GM18502 (cell line): ENCODE results near the gene LDLRAD4.

Experiments used
- ATAC-seq: cut with Tn5 transposase; IDR thresholded peaks from one replicate; pipeline ENCODE4 v1.9.1; 2021; ENCODE audit warnings: mild to moderate bottlenecking; ENCODE audit not compliant: unreplicated experiment, poor library complexity

The LDLRAD4 gene

DNA sequence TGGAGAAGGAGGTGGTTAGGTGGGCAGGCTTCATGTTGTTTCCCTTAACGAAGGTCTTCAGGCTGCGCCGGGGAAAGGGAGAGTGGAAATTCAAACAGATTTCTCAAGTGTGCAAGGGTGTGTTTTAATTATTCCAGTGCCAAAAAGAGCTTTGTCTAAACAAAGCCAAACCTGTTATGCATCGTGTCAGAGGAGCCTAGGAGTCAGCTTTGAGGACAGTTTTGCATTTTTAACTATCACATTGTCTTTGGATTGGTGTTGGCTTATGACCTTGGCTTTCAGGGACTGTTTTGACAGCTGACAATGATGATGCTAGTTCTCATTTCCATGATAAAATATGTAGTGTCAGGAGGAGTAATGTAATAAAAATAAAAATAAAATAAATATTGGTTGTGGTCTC lies 144.8 kb downstream of the LDLRAD4 start:
- no peak for ATAC-seq

DNA sequence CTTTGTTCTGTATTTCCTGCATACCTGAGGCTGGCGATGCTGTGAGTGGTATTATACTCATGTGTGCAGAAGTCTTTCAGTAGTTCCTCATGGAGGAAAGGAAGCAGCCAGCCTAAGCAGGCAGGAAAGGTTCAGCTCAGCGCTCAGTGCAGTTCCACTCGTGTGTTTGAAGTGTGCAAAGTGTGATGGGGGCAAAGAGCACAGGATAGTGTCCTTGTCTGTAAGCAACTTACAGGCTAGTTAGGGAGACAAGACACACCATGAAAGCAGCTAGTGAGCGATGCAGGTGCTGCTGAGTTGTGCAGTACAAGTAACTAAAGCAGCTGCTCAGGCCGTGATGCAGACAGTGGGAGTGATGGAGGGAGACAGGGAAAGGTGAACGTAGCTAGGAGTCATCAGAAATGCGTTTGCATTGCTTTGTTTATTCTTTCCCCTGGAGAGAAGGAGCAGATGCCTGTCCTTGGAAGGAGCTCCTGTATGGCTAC lies 146.2 kb downstream of the LDLRAD4 start:
- no peak for ATAC-seq

DNA sequence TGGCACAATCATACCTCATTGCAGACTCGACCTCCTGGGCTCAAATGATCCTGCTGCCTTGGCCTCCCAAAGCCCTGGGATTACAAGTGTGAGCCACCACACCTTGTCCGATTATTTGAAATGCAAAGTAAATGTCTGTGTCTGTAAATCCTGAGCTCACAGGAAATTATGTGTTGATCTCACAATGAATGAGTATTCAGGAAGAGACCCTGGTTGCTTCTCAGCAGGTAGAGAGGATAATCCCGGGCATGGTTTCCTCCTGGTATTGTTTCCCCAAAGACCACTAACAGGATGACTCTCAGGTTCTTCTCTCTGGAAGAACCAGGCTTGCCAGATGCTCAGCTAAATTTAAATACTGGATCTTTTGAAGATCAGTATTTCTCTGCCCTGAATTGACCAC lies 147.6 kb downstream of the LDLRAD4 start:
- ATAC-seq, result no peak

DNA sequence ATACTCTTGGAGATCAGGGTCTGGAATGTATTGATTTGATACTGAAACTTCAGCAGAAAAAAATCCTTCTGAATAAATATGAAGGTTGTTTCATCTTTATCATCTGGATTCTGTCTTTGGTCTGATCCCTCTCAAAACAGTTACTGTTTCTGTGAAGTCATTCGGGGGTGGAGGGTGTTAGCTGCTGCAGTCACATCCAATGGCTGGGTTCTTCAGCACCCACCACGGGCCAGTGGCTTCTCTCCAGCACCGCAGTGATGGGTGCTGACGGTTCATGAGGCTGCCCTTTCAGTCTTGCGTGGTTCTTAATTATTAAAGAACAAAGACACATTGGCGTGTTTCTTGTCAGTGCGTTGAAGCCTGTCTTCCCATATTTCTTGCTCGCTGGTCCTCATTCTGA lies 148.0 kb downstream of the LDLRAD4 start:
- ATAC-seq, result no peak

DNA sequence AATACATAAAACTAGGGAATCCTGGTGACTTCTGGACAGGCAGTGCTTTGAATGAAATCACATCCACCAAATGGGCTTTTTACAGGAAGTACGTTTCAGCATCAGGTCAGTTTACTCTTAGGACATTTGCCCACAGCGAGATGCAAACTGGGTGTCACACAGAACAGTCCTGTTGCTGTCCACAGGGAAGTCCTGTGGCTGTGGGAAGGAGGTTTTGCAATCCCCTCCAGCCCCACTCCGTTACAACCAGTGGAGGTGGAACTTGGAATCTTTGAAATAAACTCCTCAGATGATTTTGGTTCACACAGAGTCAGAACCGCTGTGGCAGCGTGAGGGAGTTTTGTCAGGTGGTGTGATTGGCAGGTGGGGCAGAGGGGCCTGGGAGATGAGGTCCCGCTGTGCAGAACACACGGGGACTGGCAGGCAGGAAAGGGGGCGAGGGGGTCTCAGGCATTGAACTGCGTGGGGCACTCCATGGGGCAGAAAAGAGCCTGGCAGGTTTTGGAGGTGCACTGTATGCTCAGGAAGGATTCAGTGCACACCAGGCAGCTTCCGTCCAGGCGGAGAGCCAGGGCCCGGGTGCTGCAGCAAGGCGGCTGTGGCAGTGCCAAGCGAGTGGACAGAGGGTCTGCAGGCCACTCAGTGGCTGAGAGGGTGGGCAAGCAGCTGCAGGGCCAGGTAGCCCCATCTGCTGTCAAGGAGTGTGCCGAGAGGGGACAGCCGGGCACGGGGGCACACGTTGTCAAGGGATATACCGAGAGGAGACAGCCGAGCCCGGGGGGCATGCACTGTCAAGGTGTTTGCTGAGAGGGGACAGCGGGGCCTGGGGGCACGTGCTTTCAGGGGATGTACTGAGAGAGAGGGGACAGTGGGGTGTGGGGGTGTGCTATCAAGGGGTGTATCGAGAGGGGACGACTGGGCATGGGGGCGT lies 148.7 kb downstream of the LDLRAD4 start:
- ATAC-seq, result no peak

DNA sequence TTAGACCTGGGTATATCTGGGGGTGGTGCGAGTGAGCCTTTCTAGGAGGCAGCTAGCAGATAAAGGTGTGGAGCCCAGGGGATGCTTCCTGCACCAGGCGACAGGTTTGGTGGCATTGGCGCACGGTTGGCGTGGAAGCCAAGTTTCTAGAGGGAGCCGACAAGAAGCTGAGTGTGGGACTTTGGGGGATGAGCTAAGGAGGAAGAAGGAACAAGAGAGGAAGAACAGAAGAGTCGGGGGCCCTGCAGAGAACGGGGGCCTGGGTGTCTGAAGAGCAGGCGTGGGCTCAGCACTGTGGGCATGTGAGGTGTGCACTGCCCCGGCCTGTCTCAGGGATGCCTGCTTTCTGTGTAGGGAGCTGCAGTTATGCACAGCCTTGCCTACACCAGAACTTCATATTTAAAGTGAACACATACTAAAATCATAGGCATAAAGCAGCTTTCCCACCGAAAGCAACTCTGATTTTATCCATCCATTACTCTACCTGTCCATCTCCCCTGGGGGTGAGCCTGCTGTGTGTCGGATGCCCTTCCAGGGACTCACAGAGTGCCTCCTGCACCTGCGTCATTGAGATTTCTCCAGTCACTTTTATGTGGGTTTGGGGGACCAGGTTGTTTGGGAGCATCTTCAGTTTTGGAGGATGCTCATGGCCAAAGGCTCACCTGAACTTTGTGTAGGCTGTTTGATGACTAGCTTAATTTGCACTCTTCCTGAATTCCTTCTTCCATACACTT lies 149.7 kb downstream of the LDLRAD4 start:
- ATAC-seq, result no peak

DNA sequence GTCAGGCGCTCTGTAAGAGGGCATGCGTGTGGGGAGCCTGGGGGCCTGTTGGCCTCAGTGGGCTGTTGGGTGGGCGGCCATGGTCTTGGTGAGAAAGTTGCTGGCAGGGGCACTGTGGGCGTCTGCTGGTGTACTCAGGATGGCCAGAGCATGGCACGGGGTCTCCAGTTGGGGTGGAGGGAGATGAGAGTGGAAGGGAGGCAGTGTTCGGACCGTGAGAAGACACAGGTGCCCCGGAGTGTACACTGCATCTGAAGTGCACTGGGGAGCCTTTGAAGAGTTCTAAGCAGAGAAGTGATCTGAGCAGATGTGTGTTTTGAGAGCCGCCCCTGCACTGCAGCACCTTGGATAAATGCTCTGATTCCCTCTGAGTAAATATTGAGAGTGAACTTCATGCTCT lies 150.8 kb downstream of the LDLRAD4 start:
- ATAC-seq, result no peak

DNA sequence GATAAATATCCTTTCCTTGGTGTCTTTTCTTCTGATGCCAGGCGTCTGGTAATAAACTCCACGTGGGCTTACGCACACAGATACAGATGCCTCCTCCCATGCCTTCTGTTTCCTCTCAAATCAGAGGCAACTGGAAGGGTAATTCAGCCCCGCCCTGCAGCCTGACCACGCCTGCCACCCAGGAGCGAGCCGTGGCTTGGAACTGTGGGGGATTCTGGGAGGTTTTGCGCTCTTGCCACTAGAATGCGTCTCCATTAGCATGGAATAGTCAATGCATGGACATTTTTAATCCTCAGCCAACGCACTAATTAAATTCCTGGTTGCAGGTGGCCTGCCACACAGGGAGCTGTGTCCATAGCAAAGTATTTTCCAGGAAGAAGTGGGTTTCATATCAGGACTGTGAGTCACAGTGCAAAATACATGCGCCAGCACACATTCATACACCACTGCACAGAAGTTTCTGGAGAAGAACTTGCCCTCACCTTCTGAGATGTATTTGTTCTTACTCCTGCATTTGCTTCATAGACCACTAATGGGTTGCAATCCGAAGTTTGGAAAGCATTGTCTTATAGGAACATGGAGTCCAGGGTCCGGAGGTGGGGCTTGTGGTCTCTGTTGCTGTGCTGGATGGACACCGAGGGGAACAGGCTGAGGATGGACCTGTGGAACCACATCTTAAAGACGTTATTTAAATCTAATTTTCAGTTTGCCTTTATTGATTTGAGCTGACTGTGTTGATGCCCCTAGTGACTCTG lies 151.4 kb downstream of the LDLRAD4 start:
- no peak for ATAC-seq

DNA sequence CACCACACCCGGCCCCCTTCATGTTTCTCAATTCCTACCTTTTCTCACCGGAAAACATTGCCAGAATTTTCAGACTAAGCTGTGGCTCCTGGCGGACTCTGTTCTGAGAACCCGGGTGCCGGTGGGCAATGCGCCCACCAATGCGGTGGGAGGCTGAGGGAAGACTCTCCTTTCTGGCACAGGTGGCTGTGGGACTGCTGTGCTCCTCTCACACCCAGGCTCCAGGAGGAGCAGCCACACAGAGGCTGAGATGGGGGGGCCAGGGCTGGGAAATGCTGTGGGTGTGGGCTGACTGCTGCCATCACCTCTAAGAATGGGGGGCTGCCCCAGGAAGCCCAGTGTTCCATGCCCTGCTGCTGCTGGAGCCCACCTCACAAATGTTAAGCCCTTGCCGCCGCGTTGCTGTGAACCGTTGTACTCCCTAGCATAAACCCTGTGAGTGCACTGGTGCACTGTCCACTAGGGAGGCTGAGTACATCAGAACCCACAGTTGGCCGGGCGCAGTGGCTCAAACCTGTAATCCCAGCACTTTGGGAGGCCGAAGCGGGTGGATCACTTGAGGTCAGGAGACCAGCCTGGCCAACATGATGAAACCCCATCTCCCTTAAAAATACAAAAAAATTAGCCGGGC lies 152.6 kb downstream of the LDLRAD4 start:
- ATAC-seq, result no peak

DNA sequence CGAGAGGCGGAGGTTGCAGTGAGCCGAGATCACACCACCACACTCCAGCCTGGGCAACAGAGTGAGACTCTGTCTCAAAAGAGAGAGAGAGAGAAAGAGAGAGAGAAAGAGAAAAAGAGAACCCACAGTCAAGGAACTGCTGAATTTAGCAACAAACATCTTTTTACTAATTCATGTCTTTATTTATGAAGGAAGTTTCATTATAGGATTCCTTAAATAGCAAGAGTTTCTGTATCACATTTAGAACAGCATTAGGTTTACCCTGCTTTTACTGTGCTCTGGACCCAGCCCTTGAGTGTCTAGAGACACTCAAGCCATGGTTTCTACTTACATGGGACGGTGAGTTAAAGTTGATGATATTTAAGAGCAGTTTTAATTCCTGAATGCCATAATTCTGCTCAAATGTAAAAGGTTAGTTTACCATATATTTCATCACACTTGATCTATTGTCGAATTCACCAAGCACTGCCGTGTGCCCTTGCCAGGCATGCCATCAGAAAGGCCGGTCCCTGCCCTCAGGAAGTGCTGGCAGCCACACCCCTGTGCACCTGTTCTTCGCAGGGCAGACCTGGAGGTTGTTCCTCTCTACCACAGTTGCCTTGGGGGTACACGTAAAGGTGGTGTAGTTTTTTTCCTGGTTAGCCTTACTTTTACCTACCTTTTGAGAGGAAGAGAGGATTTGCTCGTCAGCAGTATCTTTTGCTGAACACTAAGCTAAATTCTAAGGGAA lies 153.3 kb downstream of the LDLRAD4 start:
- no peak for ATAC-seq

DNA sequence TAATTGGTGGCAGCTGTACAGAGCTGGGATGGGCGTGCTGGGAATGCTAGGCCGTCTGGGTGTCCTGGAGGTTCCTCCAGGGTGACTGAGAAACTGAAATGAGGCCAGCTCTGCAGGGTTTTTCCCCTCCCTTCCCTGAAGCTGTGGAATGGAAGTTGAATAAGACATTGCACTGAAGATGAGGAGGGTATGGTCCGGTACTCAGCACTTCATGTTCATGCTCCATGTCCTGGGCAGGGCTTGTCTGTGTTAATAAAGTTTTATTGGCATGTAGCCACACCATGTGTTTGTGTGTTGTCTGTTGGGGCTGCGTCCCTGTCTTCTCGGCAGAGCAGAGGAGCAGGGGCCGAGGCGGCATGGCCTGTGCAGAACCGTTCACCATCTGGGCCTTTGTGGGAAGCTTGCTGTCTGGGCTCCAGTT lies 154.0 kb downstream of the LDLRAD4 start:
- no peak for ATAC-seq

DNA sequence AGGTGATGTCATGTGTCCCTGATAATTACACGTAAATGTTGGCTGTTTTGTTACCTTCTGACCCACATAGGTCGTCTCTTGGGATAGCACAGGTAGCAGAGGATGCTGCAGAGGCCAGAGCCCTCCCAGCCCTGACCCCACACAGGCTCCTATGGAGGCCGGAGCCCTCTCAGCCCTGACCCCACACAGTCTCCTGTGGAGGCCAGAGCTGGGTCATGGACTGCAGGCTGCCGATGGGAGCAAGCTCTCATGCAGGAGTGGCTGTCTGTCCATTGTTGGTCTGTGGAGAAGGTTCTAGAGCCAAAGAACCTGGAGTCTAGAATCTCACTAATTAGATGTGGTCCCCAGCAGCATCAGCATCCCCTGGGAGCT lies 155.5 kb downstream of the LDLRAD4 start:
- no peak for ATAC-seq

DNA sequence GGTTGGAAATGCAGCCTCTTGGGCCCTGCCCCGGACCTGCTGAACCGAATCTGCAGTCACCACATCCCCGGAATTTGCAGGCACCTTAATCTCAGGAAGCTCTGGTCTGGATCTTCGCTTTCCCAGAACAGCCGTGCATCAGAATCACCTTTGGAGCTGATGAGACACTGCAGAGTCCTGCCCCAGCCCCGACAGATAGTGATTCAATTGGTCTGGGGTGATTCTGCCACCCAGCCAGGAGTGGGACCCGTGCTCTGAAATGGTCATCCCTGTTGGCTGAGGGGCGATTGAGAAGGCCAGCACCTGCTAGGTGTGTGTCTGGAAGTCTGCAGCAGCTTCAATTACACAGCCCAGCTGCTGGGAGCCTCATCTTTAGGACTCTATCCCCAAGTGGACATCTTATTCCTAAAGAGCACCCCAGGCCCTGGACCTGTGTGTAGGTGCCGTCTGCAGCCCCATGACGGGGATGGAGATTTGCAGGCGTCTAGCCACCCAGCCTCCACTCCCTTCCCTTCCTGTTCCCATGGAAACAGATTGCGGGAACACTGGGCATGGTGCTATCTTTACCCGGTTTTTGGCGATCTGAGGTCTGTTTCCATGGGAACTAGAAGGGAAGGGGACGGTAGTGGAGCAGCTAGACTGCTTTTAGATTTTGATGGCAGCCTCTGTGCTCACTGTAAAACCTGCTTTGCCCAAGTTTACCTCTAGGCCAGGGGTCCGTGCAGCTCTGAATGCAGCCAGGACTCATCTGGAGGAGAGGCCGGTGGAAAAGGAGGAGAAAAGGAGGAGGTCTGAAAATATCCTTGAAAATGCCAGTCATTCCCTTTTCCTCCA lies 156.1 kb downstream of the LDLRAD4 start:
- peak; percentile 14 for ATAC-seq

DNA sequence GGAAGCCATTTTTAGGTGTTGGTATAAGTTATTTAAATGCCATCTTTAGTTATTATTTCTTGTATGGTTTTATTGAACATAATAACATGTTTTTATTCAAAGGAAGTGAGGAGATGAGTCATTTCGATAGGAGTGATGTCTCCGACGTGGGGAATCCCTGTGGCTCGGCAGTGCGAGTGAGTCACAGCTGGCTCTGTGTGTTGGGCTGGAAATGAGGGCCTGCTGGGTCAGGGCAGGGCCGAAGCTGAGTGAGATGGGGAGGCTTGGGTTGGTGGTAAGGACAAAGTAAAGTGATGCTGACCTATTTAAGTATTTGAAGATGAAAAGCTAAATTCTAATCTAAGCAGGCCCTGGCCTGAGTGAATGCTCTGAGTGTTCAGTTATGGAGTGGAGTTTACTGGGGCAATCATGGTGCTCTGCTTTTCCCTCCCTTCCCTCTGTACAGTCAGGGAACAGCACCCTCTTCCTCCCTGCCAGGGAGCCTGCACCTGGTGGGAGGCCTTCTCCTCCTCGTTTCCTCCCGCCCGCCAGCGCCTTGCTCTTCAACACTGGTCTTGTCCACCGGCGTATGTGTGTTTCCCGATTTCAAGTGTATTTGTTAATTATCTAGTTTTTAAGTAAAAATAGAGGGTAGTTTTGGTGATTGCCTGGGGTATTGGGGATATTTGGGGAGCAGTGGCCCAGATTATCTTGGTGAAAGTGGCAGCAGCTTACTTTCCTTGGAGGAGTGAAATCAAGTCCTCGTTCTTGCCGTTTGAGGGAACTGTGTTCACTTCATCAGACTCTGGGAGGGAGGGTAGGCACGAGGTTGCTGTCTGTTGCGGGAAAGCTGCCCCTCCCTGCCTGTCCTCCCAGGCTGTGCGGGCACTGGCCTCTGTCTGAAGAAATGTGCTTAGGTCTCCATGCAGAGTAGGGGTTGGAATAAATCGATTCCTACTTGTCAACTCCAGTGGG lies 157.0 kb downstream of the LDLRAD4 start:
- peak; percentile 86 for ATAC-seq

DNA sequence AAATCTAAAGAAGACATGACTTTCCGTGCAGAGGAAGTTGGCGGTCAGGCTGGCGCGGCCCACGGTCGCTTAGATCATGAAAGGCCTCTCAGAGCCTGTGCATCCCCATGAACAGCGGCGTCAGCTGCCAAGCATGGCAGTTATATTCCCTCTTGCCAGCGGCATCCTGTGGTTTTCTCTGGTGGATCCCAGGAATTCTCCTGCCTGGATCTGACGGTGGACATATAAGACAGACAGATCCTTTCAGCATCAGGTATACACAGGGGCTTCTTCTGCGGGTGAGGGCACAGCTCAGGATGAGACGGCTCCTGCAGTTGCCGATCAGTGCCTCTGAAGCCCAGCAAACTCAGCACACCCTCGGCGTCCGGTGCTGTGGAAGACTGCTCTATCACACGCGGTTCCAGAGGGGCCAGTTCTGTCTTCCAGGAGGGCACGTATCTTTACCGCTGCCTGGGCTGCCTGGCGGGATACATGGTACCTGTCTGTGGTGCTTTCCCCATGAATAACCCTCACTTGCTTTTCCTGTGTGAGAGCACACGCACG lies 157.8 kb downstream of the LDLRAD4 start:
- no peak for ATAC-seq

DNA sequence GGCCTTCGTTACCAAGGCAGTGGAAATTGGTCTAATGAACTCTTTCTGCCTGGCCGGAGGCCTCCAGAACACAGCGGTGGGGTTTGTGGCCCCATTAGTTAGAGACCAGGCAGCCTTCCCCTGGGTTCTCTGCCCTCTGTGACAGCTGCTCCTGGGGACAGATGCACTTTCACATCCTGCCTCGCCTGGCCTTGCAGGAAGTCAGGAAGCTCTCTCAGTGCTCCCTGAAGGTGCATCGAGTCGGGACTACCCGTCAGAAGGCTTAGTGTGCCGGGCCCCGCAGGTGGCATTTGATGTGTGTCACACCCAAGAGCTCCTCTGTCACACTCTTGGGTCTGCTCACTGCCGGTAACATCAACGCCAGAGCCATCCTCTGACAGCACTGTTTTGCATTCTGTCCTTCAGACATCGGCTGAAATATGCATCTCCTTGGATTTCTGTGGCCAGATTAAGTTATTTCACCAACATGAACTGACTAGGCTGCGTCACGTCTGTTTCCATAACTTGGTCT lies 158.3 kb downstream of the LDLRAD4 start:
- peak; percentile 42 for ATAC-seq

DNA sequence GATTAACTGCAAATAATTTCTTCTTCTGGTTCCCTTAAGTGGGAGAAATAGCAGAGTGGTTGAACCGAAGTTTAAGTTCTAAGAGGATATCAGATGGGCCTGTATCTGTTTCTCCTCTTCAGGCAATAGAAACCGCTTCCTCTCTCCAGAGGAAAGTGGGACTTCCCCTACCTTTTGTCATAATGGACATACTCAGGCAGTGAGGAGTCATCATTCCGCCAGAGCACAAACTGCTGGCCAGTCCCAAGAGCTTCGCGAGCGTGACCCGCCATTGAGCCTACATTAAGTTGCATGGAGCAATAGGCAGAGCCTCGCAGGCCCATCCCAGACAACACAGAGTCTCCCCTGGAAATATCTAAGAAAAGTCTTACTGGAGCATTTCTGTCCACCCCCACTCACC lies 158.9 kb downstream of the LDLRAD4 start:
- no peak for ATAC-seq
